WTC11 (cell line): ENCODE data around the gene OAT. TPM values are rescaled to one million over a fixed set of nuclear protein-coding genes. Genes with fewer than 3 reads are reported as not detected.

Experiments used
- ATAC-seq: fragments of 200-7000 bp; cut with Tn5 transposase; 2 replicates; pipeline ENCODE4 v1.10.0; 2021; ENCODE audit warnings: mild to moderate bottlenecking, moderate library complexity
- Bru-seq: library from RNA; stranded (reverse); fragments of 400-500 nt; gene quantifications from one replicate; lab custom pipeline; 2021; lab: Mats Ljungman, UMichigan
- CTCF ChIA-PET: fragments of 300-600 bp; sonication (Branson Sonifier 250); formaldehyde crosslinking; loops from one replicate; lab custom pipeline; 2021; ENCODE audit warnings: antibody characterized with exemption; lab: Charles Lee
- POLR2A ChIA-PET: fragments of 350-600 bp; sonication (Branson Sonifier 250); formaldehyde crosslinking; loops from one replicate; lab custom pipeline; 2021; ENCODE audit warnings: antibody characterized with exemption; lab: Charles Lee
- DNase-seq: peaks from one replicate; pipeline ENCODE4 v3.0.0; 2021; ENCODE audit warnings: low spot score
- H3K27ac Mint-ChIP-seq: 2 replicates; pipeline ENCODE4 v1.8.0; 2021; ENCODE audit warnings: mixed read lengths
- H3K27me3 Mint-ChIP-seq: 2 replicates; pipeline ENCODE4 v1.8.0; 2021; ENCODE audit warnings: low read depth, mild to moderate bottlenecking, moderate library complexity, mixed read lengths
- H3K36me3 Mint-ChIP-seq: 2 replicates; pipeline ENCODE4 v1.8.0; 2021; ENCODE audit warnings: mixed read lengths
- H3K4me1 Mint-ChIP-seq: 2 replicates; pipeline ENCODE4 v1.8.0; 2022; ENCODE audit warnings: mixed read lengths
- H3K4me3 Mint-ChIP-seq: 2 replicates; pipeline ENCODE4 v1.8.0; 2021; ENCODE audit warnings: mild to moderate bottlenecking, moderate library complexity, mixed read lengths
- H3K9me3 Mint-ChIP-seq: 2 replicates; pipeline ENCODE4 v1.8.0; 2021; ENCODE audit warnings: mixed read lengths
- ATF1 ChIP-seq: sonication (generic); formaldehyde crosslinking; IDR thresholded peaks from 2 replicates; pipeline ENCODE4 v1.8.1; 2023; ENCODE audit warnings: mild to moderate bottlenecking, moderate library complexity, missing genetic modification reagents
- CBFB ChIP-seq: sonication (generic); formaldehyde crosslinking; IDR thresholded peaks from 2 replicates; pipeline ENCODE4 v1.8.1; 2022; ENCODE audit warnings: mild to moderate bottlenecking, low read depth, missing genetic modification reagents
- CREM ChIP-seq: sonication (generic); formaldehyde crosslinking; IDR thresholded peaks from 2 replicates; pipeline ENCODE4 v1.8.1; 2022; ENCODE audit warnings: mild to moderate bottlenecking, missing genetic modification reagents, moderate library complexity
- E2F5 ChIP-seq: sonication (generic); formaldehyde crosslinking; IDR thresholded peaks from 2 replicates; pipeline ENCODE4 v1.8.1; 2022; ENCODE audit warnings: mild to moderate bottlenecking, moderate library complexity, missing genetic modification reagents
- ELF4 ChIP-seq: sonication (generic); formaldehyde crosslinking; IDR thresholded peaks from 2 replicates; pipeline ENCODE4 v1.8.1; 2022; ENCODE audit warnings: low read depth, mild to moderate bottlenecking, moderate library complexity, missing genetic modification reagents
- ETV6 ChIP-seq: sonication (generic); formaldehyde crosslinking; IDR thresholded peaks from 2 replicates; pipeline ENCODE4 v1.8.1; 2022; ENCODE audit warnings: mild to moderate bottlenecking, missing genetic modification reagents
- FOXK1 ChIP-seq: sonication (generic); formaldehyde crosslinking; IDR thresholded peaks from 2 replicates; pipeline ENCODE4 v1.8.0; 2022; ENCODE audit warnings: mild to moderate bottlenecking, moderate library complexity, missing genetic modification reagents
- FOXP1 ChIP-seq: sonication (generic); formaldehyde crosslinking; IDR thresholded peaks from 2 replicates; pipeline ENCODE4 v1.8.0; 2022; ENCODE audit warnings: missing genetic modification reagents, mild to moderate bottlenecking, moderate library complexity, borderline replicate concordance
- FOXP4 ChIP-seq: sonication (generic); formaldehyde crosslinking; IDR thresholded peaks from 2 replicates; pipeline ENCODE4 v1.8.0; 2022; ENCODE audit warnings: mild to moderate bottlenecking, missing genetic modification reagents
- MAX ChIP-seq: sonication (generic); formaldehyde crosslinking; IDR thresholded peaks from 2 replicates; pipeline ENCODE4 v1.8.0; 2022; ENCODE audit warnings: mild to moderate bottlenecking, missing genetic modification reagents
- NFYB ChIP-seq: sonication (generic); formaldehyde crosslinking; conservative IDR thresholded peaks from 2 replicates; pipeline ENCODE4 v1.8.0; 2022; ENCODE audit warnings: low read depth, missing genetic modification reagents
- NR1H2 ChIP-seq: sonication (generic); formaldehyde crosslinking; IDR thresholded peaks from 2 replicates; pipeline ENCODE4 v1.9.0; 2021; ENCODE audit warnings: mild to moderate bottlenecking, moderate library complexity, missing genetic modification reagents
- PRDM15 ChIP-seq: sonication (generic); formaldehyde crosslinking; IDR thresholded peaks from 2 replicates; pipeline ENCODE4 v1.8.0; 2022; ENCODE audit warnings: missing genetic modification reagents
- SOX15 ChIP-seq: fragments of 250-450 bp; sonication (Bioruptor Pico); IDR thresholded peaks from 2 replicates; pipeline ENCODE4 v1.9.0; 2021; ENCODE audit warnings: mild to moderate bottlenecking
- SP1 ChIP-seq: sonication (generic); formaldehyde crosslinking; conservative IDR thresholded peaks from 2 replicates; pipeline ENCODE4 v1.8.1; 2022; ENCODE audit warnings: missing genetic modification reagents
- TEAD1 ChIP-seq: sonication (generic); formaldehyde crosslinking; IDR thresholded peaks from 2 replicates; pipeline ENCODE4 v1.8.0; 2022; ENCODE audit warnings: mild to moderate bottlenecking, missing genetic modification reagents
- TEAD4 ChIP-seq: sonication (generic); formaldehyde crosslinking; IDR thresholded peaks from 2 replicates; pipeline ENCODE4 v1.8.0; 2022; ENCODE audit warnings: mild to moderate bottlenecking, missing genetic modification reagents
- ZNF219 ChIP-seq: sonication (generic); formaldehyde crosslinking; IDR thresholded peaks from 2 replicates; pipeline ENCODE4 v1.8.0; 2023; ENCODE audit warnings: missing genetic modification reagents, mild to moderate bottlenecking, borderline replicate concordance
- ZNF512 ChIP-seq: sonication (generic); formaldehyde crosslinking; IDR thresholded peaks from 2 replicates; pipeline ENCODE4 v1.8.1; 2022; ENCODE audit warnings: missing genetic modification reagents, borderline replicate concordance
- long read RNA-seq, 3 experiments: library from RNA in 1 of 3; library from capped mRNA in 1 of 3; library from polyadenylated mRNA in 1 of 3; unstranded in 2 of 3; stranded (forward) in 1 of 3; transcript quantifications; one replicate each; pipeline ENCODE4 v2.0.0, GENCODE V29; 2021
- total RNA-seq: library from RNA; stranded (reverse); gene quantifications from 3 replicates; pipeline ENCODE4 v1.2.3, GENCODE V29; 2021

The OAT gene
- 96.1 to 117 TPM (median 97.4 TPM) in 3 replicates for total RNA-seq
- Bru-seq, nascent RNA, result percentile 81 among the genes with signal in this experiment
- long read RNA-seq, experiment 1, transcript OAT-201 (10 exons, 2,048 nt), result major isoform, 322 of 364 reads
- long read RNA-seq, experiment 1, partial matches to known transcripts, result 22 of 364 reads
- long read RNA-seq, experiment 1, other reads (novel, unspliced or antisense), result 14 of 364 reads
- long read RNA-seq, experiment 2, transcript OAT-201 (10 exons, 2,048 nt), result major isoform, 58 of 139 reads
- long read RNA-seq, experiment 2, transcript OAT-203 (4 exons, 751 nt), result minor isoform, 6 of 139 reads
- long read RNA-seq, experiment 2, partial matches to known transcripts, result 53 of 139 reads
- long read RNA-seq, experiment 2, other reads (novel, unspliced or antisense), result 21 of 139 reads
- long read RNA-seq, experiment 3, transcript OAT-208 (9 exons, 1,864 nt), result minor isoform, 9 of 304 reads
- long read RNA-seq, experiment 3, transcript OAT-201 (10 exons, 2,048 nt), result major isoform, 247 of 304 reads
- long read RNA-seq, experiment 3, partial matches to known transcripts, result 24 of 304 reads
- long read RNA-seq, experiment 3, other reads (novel, unspliced or antisense), result 24 of 304 reads

GRCh38 chr10:124418726-124419501 lies at the start of gene OAT:
Gene OAT (minus strand): TSS chr10:124418923. CDS start chr10:124412171, 6,752 bp downstream.
- Mint-ChIP-seq H3K9me3 (no peaks in the 10 kb centered on the region), H3K27ac (peak within 1 kb of the TSS; percentile 95), H3K36me3 (no peaks in the 10 kb centered on the region), H3K27me3 (peaks cover 18% of the 10 kb centered on the region), H3K4me3 (peak within 1 kb of the TSS; percentile 81), H3K4me1 (peaks cover 51% of the 10 kb centered on the region)
- ATAC-seq (peak; percentile 97), DNase-seq (peak; percentile 99)
- CTCF ChIA-PET, result interaction anchor here (0.5 to 2.3 kb wide), 21 partner anchors 9 to 424 kb away, joined by 3 to 17 read pairs (median 4); partner anchors contain the start of genes LHPP and NKX1-2
- POLR2A ChIA-PET, result interaction anchor here (1.1 to 1.5 kb wide), 4 partner anchors 15 to 322 kb away, joined by 3 to 4 read pairs (median 4); no protein-coding TSS in a partner anchor
- peak; percentile 86 for TF ChIP-seq NFYB (CRISPR knock-in tag)
- peak; percentile 34; the same call in 1 of the 2 replicates for TF ChIP-seq FOXP1 (CRISPR knock-in tag)
- peak; percentile 88 for TF ChIP-seq SP1
- no peak for TF ChIP-seq ZNF512 (CRISPR knock-in tag)
- TF ChIP-seq ZNF219, result peak; percentile 65; the same call in 1 of the 2 replicates
- no peak for TF ChIP-seq ELF4
- TF ChIP-seq MAX (CRISPR knock-in tag), result peak; percentile 68
- no peak for TF ChIP-seq NR1H2
- peak; percentile 82 for TF ChIP-seq E2F5
- peak; percentile 44; the same call in 1 of the 2 replicates for TF ChIP-seq TEAD1 (CRISPR knock-in tag)
- no peak for TF ChIP-seq PRDM15 (CRISPR knock-in tag)
- TF ChIP-seq TEAD4 (CRISPR knock-in tag), result no peak
- peak; percentile 69 for TF ChIP-seq ETV6 (CRISPR knock-in tag)
- 0 out of 2 replicates have a peak, but pooled peaks have one; percentile 25 for TF ChIP-seq FOXP4 (CRISPR knock-in tag)
- peak; percentile 55; the same call in 1 of the 2 replicates for TF ChIP-seq CREM (CRISPR knock-in tag)
- TF ChIP-seq CBFB (CRISPR knock-in tag), result no peak
- TF ChIP-seq SOX15 (CRISPR knock-in tag), result no peak
- TF ChIP-seq FOXK1, result peak; percentile 81
- TF ChIP-seq ATF1 (CRISPR knock-in tag), result 0 out of 2 replicates have a peak, but pooled peaks have one; percentile 29
